Measurements from ENCODE around the gene BRINP1.

Gene BRINP1

DNA sequence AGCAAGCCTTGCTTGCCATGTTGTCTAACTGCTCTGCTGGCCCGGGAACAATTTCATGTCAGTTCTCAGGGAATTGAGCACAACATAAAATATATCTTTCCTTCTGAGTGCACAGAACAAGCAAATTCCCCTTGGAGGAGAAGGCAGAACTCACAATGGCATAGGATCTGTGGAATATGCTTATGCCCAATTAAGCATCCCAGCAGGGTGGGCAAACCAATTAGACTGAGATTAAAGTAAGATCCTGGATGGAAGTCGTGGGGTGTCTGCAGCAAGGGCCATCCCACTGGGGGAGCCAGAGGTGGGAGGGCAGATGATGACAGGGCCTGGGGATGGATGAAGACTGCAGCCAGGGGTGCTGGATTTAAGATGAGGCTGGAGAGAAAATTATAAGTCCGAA lies 114.1 kb downstream of the BRINP1 start:
- H3K4me3 ChIP-seq (ENCODE audit: low read length), result no peak overlapping the region
- TF ChIP-seq, protein P1, sequence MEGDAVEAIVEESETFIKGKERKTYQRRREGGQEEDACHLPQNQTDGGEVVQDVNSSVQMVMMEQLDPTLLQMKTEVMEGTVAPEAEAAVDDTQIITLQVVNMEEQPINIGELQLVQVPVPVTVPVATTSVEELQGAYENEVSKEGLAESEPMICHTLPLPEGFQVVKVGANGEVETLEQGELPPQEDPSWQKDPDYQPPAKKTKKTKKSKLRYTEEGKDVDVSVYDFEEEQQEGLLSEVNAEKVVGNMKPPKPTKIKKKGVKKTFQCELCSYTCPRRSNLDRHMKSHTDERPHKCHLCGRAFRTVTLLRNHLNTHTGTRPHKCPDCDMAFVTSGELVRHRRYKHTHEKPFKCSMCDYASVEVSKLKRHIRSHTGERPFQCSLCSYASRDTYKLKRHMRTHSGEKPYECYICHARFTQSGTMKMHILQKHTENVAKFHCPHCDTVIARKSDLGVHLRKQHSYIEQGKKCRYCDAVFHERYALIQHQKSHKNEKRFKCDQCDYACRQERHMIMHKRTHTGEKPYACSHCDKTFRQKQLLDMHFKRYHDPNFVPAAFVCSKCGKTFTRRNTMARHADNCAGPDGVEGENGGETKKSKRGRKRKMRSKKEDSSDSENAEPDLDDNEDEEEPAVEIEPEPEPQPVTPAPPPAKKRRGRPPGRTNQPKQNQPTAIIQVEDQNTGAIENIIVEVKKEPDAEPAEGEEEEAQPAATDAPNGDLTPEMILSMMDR (conservative IDR thresholded peaks at IDR 0.05; ENCODE audit: low read length), result no peak
- no peak for DNase-seq (ENCODE audit: low read depth)

DNA sequence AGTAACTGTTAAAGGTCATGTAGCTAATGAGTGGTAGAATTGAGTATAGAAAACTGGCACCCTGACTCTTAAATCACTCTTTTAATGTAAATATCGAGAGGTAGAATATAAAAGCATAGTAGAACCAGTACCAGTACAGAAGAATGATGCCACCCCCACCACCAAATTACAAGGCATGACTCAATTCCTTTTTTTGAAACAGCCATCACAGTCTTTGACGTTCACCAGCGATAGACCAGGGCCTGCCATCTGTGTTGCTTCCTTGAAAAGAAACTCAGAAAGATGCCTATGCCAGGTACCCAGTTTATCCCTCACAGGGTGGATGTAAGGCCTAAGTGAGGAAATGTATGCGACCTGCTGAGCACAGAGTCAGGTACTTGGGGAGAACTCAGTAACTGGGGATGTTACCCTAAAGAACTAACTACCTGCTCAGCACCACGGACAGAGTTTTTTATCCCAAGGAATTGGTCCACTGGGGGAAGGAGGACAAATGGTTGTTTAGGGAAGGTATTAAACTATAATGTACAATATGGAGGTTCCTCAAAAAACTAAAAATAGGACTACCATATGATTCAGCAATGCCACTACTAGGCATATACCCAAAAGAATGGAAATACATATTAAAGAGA lies 116.5 kb downstream of the BRINP1 start:
- TF ChIP-seq, protein P1 (conservative IDR thresholded peaks at IDR 0.05; ENCODE audit: low read length), result no peak
- no peak for DNase-seq (ENCODE audit: low read depth)
- no peak overlapping the region for H3K4me3 ChIP-seq (ENCODE audit: low read length)

DNA sequence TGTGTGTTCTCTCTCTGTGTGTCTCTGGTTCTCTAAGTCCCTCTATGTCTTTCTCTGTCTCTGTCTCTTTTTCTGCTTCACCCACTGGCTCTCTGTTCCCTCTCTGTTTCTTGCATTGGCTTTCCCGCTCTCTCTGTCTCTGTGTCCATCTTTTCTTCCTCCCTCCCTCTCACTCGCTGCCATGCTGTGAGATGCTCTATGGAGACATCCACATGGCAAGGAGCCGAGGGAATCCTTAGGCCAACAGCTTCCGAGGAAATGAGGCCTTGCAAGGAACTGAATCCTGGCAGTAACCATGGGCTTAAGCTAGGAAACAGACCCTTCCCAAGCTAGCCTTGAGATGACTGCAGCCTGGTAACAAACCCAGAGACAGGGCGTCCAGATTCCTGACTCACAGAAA lies 117.3 kb downstream of the BRINP1 start:
- TF ChIP-seq, protein P1 (conservative IDR thresholded peaks at IDR 0.05; ENCODE audit: low read length), result no peak
- DNase-seq (ENCODE audit: low read depth), result no peak
- H3K4me3 ChIP-seq (ENCODE audit: low read length), result no peak overlapping the region

DNA sequence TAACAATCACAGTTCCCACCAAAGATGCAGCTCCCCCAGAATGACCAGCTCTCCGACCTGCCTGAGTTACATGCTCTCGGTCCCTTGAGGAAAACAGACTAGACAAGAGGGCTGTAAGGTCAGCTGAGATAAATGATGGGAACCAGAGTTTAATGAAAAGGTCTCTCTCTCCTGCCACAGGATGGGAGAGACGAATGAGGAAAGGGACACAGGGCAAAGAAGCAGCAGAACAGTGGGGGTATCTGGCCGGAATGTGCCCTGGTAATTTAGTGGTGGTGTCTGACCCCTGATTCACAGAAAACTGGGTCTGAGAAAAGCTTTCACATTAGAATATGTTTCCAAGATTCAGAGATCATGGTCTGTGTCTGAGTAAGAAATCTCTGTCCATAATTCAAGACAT lies 118.5 kb downstream of the BRINP1 start:
- no peak for DNase-seq (ENCODE audit: low read depth)
- no peak overlapping the region for H3K4me3 ChIP-seq (ENCODE audit: low read length)
- TF ChIP-seq, protein P1 (conservative IDR thresholded peaks at IDR 0.05; ENCODE audit: low read length), result no peak

DNA sequence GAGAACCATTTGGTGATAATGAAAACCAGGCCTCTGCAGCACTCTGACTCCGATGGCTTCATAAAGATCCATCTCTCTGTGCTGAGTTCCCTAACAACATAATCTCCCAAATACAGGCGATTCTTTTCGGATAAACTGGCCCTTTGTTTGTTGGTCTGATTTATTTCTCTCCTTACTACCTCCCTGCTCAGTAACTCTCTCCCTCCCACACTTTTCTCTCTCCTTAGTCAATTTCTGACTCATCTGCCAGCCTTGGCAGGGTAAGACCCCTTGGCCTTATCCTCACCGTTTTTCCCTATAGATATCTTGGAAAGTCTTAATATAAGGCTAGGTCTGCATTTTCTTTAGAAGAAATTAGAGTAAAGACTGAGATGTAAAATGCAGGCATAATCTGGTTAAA lies 128.7 kb downstream of the BRINP1 start:
- no peak overlapping the region for H3K4me3 ChIP-seq (ENCODE audit: low read length)
- DNase-seq (ENCODE audit: low read depth), result no peak
- TF ChIP-seq, protein P1 (conservative IDR thresholded peaks at IDR 0.05; ENCODE audit: low read length), result no peak

DNA sequence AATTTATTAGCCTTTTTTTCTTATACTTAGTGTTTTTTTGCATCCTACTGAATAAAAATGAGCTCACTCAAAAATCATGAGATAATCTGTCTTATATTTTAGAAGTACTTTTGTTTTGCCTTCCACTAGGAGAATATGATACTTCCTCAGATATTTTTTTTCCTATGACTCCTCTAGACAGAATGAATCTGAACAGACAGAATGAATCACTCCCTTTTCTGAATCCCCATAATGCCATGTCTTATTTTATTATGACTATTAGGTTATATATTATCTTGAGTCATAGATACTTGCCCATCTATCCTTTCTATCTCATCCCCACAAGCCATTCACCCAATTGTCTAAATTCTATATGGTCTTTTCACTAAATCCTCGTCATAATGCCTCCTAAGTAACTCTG lies 134.6 kb downstream of the BRINP1 start:
- TF ChIP-seq, protein P1 (conservative IDR thresholded peaks at IDR 0.05; ENCODE audit: low read length), result no peak
- no peak overlapping the region for H3K4me3 ChIP-seq (ENCODE audit: low read length)
- no peak for DNase-seq (ENCODE audit: low read depth)

DNA sequence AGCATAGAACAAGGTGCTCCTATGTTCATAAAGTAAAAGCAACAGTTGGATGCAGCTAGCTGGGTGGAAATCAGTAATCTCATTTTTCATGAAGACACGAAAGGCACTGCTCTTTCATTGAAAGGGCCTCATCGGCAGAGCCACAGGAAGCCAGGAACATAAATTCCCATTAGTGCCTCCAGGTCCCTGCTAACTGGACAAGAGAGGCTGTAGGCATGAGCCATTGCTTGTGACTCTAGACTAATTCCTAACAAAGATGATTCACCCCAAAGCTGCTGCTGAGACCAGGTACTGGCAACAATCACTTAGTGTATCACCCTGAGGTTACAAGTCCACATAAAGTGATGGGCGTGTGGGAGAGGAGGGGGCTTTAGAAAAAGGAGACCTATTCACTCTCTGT lies 141.8 kb downstream of the BRINP1 start:
- no peak for DNase-seq (ENCODE audit: low read depth)
- TF ChIP-seq, protein P1 (conservative IDR thresholded peaks at IDR 0.05; ENCODE audit: low read length), result no peak
- no peak overlapping the region for H3K4me3 ChIP-seq (ENCODE audit: low read length)
